WTC11 (cell line): ENCODE measurements around the gene MRTFB. TPM values are rescaled to one million over a fixed set of nuclear protein-coding genes. Genes with fewer than 3 reads are reported as not detected.

Experiments
- ATAC-seq: fragments of 200-7000 bp; cut with Tn5 transposase; 2 replicates; pipeline ENCODE4 v1.10.0; 2021; ENCODE audit warnings: mild to moderate bottlenecking, moderate library complexity
- CTCF ChIA-PET: fragments of 300-600 bp; sonication (Branson Sonifier 250); formaldehyde crosslinking; loops from one replicate; lab custom pipeline; 2021; ENCODE audit warnings: antibody characterized with exemption; lab: Charles Lee
- POLR2A ChIA-PET: fragments of 350-600 bp; sonication (Branson Sonifier 250); formaldehyde crosslinking; loops from one replicate; lab custom pipeline; 2021; ENCODE audit warnings: antibody characterized with exemption; lab: Charles Lee
- DNase-seq: peaks from one replicate; pipeline ENCODE4 v3.0.0; 2021; ENCODE audit warnings: low spot score
- H3K27ac Mint-ChIP-seq: 2 replicates; pipeline ENCODE4 v1.8.0; 2021; ENCODE audit warnings: mixed read lengths
- H3K27me3 Mint-ChIP-seq: 2 replicates; pipeline ENCODE4 v1.8.0; 2021; ENCODE audit warnings: low read depth, mild to moderate bottlenecking, moderate library complexity, mixed read lengths
- H3K36me3 Mint-ChIP-seq: 2 replicates; pipeline ENCODE4 v1.8.0; 2021; ENCODE audit warnings: mixed read lengths
- H3K4me1 Mint-ChIP-seq: 2 replicates; pipeline ENCODE4 v1.8.0; 2022; ENCODE audit warnings: mixed read lengths
- H3K4me3 Mint-ChIP-seq: 2 replicates; pipeline ENCODE4 v1.8.0; 2021; ENCODE audit warnings: mild to moderate bottlenecking, moderate library complexity, mixed read lengths
- H3K9me3 Mint-ChIP-seq: 2 replicates; pipeline ENCODE4 v1.8.0; 2021; ENCODE audit warnings: mixed read lengths
- ARID4B ChIP-seq: sonication (generic); formaldehyde crosslinking; IDR thresholded peaks from 2 replicates; pipeline ENCODE4 v1.8.0; 2023; ENCODE audit warnings: missing genetic modification reagents, mild to moderate bottlenecking, borderline replicate concordance
- ATF2 ChIP-seq: sonication (generic); formaldehyde crosslinking; IDR thresholded peaks from 2 replicates; pipeline ENCODE4 v1.8.1; 2022; ENCODE audit warnings: low read depth, missing genetic modification reagents, borderline replicate concordance
- ATF3 ChIP-seq: sonication (generic); formaldehyde crosslinking; conservative IDR thresholded peaks from 2 replicates; pipeline ENCODE4 v1.8.1; 2022; ENCODE audit warnings: mild to moderate bottlenecking, missing genetic modification reagents
- CTCF ChIP-seq: fragments of 200-600 bp; IDR thresholded peaks from 2 replicates; pipeline ENCODE4 v1.8.0; 2022; ENCODE audit warnings: antibody characterized with exemption
- E2F1 ChIP-seq: sonication (generic); formaldehyde crosslinking; IDR thresholded peaks from 2 replicates; pipeline ENCODE4 v1.8.0; 2022; ENCODE audit warnings: mild to moderate bottlenecking, missing genetic modification reagents
- ESRRA ChIP-seq: sonication (generic); formaldehyde crosslinking; IDR thresholded peaks from 2 replicates; pipeline ENCODE4 v1.8.1; 2022; ENCODE audit warnings: mild to moderate bottlenecking, missing genetic modification reagents, borderline replicate concordance
- IRF1 ChIP-seq: sonication (generic); formaldehyde crosslinking; IDR thresholded peaks from 2 replicates; pipeline ENCODE4 v1.8.0; 2023; ENCODE audit warnings: missing genetic modification reagents
- MLX ChIP-seq: sonication (generic); formaldehyde crosslinking; IDR thresholded peaks from 2 replicates; pipeline ENCODE4 v1.8.1; 2023; ENCODE audit warnings: mild to moderate bottlenecking, missing genetic modification reagents, moderate library complexity
- NFE2L1 ChIP-seq: sonication (generic); formaldehyde crosslinking; IDR thresholded peaks from 2 replicates; pipeline ENCODE4 v1.8.1; 2023; ENCODE audit warnings: missing genetic modification reagents
- SOX15 ChIP-seq: fragments of 250-450 bp; sonication (Bioruptor Pico); IDR thresholded peaks from 2 replicates; pipeline ENCODE4 v1.9.0; 2021; ENCODE audit warnings: mild to moderate bottlenecking
- SP1 ChIP-seq: sonication (generic); formaldehyde crosslinking; conservative IDR thresholded peaks from 2 replicates; pipeline ENCODE4 v1.8.1; 2022; ENCODE audit warnings: missing genetic modification reagents
- STAT6 ChIP-seq: sonication (generic); formaldehyde crosslinking; conservative IDR thresholded peaks from 2 replicates; pipeline ENCODE4 v1.8.1; 2023; ENCODE audit warnings: mild to moderate bottlenecking, low read depth, missing genetic modification reagents, moderate library complexity
- ZNF263 ChIP-seq: sonication (generic); formaldehyde crosslinking; IDR thresholded peaks from 2 replicates; pipeline ENCODE4 v1.8.1; 2022; ENCODE audit warnings: low read depth, mild to moderate bottlenecking, moderate library complexity, missing genetic modification reagents
- ZSCAN18 ChIP-seq: fragments of 250-450 bp; sonication (Bioruptor Pico); IDR thresholded peaks from 2 replicates; pipeline ENCODE4 v2.1.2; 2022; ENCODE audit warnings: mild to moderate bottlenecking, moderate library complexity
- total RNA-seq: library from RNA; stranded (reverse); gene quantifications from 3 replicates; pipeline ENCODE4 v1.2.3, GENCODE V29; 2021

Gene MRTFB
- total RNA-seq, 1 experiment from 2014 or later, result 30.8 TPM

GRCh38 chr16:14113344-14113743 is 42.2 kb downstream of the MRTFB start:
- Mint-ChIP-seq H3K9me3 (no peaks in the 10 kb centered on the region), H3K27me3 (no peaks in the 10 kb centered on the region), H3K27ac (peak overlapping the region; percentile 3; the same call in 1 of the 2 replicates), H3K36me3 (no peaks in the 10 kb centered on the region), H3K4me3 (no peak overlapping the region), H3K4me1 (peaks cover 32% of the 10 kb centered on the region)
- ChIA-PET CTCF (interaction anchor here (1.3 kb wide), 1 partner anchor 178 kb away, joined by 3 read pairs; no protein-coding TSS in a partner anchor), POLR2A (no interaction called here)
- DNase-seq (no peak), ATAC-seq (no peak)
- TF ChIP-seq SP1 (CRISPR knock-in tag) (no peak), E2F1 (no peak), NFE2L1 (CRISPR knock-in tag) (no peak), ATF2 (CRISPR knock-in tag) (no peak)

GRCh38 chr16:14117051-14117450 is 45.9 kb downstream of the MRTFB start:
- no peak overlapping the region for H3K27ac Mint-ChIP-seq
- no peaks in the 10 kb centered on the region; the same call in 1 of the 2 replicates for H3K9me3 Mint-ChIP-seq
- POLR2A ChIA-PET, result no interaction called here
- CTCF ChIA-PET, result no interaction called here
- peaks cover 11% of the 10 kb centered on the region for H3K4me1 Mint-ChIP-seq
- no peak for ATAC-seq
- H3K4me3 Mint-ChIP-seq, result no peak overlapping the region
- no peaks in the 10 kb centered on the region for H3K27me3 Mint-ChIP-seq
- H3K36me3 Mint-ChIP-seq, result no peaks in the 10 kb centered on the region
- TF ChIP-seq ESRRA (no peak), ATF3 (CRISPR knock-in tag) (no peak), CTCF (no peak), ZNF263 (CRISPR knock-in tag) (no peak), MLX (no peak)
- TF ChIP-seq, all 79 proteins: peak for 0
- DNase-seq, result no peak

GRCh38 chr16:14119799-14120198 is 48.7 kb downstream of the MRTFB start:
- Mint-ChIP-seq H3K4me3 (no peak overlapping the region), H3K27me3 (no peaks in the 10 kb centered on the region), H3K27ac (no peak overlapping the region), H3K36me3 (peaks cover 3% of the 10 kb centered on the region; the same call in 1 of the 2 replicates), H3K4me1 (peaks cover 18% of the 10 kb centered on the region), H3K9me3 (peaks cover 4% of the 10 kb centered on the region)
- CTCF ChIA-PET, result no interaction called here
- ATAC-seq (no peak), DNase-seq (no peak)
- POLR2A ChIA-PET, result no interaction called here
- no peak for TF ChIP-seq NFE2L1 (CRISPR knock-in tag)
- TF ChIP-seq ARID4B, result no peak
- no peak for TF ChIP-seq SOX15 (CRISPR knock-in tag)
- no peak for TF ChIP-seq IRF1 (CRISPR knock-in tag)
- TF ChIP-seq STAT6, result no peak
- TF ChIP-seq ZSCAN18, result no peak
